GM18520 (cell line): ENCODE data around the gene TIGD3.
"Not testable (repeated sequence)": the region's sequence is repeated elsewhere in the genome, so short reads cannot be mapped to it uniquely, and the experiment has no call there.

Experiments
- ATAC-seq: cut with Tn5 transposase; IDR thresholded peaks from one replicate; pipeline ENCODE4 v1.9.1; 2021; ENCODE audit not compliant: unreplicated experiment

The TIGD3 gene

GRCh38 chr11:65323813-65324212, 30.7 kb upstream of the TIGD3 start:
- ATAC-seq = no peak

DNA sequence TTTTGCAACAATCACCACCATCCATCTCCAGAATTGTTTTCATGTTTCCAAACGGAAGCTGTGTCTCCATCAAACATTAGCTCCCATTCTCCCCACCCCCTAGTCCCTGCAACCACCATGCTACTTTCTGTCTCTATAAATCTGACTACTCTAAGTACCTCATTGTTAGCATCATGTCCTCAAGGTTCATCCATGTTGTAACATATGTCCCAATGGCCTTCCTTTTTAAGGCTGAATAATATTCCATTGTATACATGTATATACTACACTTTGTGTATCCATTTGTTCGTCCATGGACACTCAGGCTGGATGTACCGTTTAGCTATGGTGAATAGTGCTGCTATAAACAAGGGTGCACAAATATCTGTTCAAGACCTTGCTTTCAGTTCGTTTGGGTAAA, 29.1 kb upstream of the TIGD3 start:
- no peak for ATAC-seq

GRCh38 chr11:65327021-65327420, 27.5 kb upstream of the TIGD3 start:
- no peak for ATAC-seq

GRCh38 chr11:65329478-65329877, 25.1 kb upstream of the TIGD3 start:
- no peak for ATAC-seq

DNA sequence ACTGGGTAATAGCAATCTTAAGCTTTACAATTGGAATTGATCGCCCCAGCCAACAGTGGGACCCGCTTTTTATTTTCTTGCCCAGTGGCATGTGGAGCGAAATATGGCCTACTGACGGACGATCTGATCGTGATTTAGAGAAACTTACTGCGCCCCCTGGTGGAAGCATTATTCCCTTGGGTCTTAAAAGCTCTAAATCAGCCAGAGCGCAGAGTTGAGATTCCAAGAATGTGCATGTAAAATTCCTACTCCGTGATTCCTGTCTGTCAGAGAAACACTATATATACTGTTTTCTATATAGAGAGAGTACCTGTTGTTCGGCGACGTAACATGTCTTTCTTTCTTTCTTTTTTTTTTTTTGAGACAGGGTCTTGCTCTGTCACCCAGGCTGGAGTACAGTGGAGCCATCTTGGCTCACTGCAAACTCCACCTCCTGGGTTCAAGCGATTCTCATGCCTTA, 24.6 kb upstream of the TIGD3 start:
- no peak for ATAC-seq

- ATAC-seq = no peak
Measured at GRCh38 chr11:65330544-65330943, 24.0 kb upstream of the TIGD3 start.

- ATAC-seq = not testable (repeated sequence)
Measured at GRCh38 chr11:65332591-65332990, 22.0 kb upstream of the TIGD3 start.

DNA sequence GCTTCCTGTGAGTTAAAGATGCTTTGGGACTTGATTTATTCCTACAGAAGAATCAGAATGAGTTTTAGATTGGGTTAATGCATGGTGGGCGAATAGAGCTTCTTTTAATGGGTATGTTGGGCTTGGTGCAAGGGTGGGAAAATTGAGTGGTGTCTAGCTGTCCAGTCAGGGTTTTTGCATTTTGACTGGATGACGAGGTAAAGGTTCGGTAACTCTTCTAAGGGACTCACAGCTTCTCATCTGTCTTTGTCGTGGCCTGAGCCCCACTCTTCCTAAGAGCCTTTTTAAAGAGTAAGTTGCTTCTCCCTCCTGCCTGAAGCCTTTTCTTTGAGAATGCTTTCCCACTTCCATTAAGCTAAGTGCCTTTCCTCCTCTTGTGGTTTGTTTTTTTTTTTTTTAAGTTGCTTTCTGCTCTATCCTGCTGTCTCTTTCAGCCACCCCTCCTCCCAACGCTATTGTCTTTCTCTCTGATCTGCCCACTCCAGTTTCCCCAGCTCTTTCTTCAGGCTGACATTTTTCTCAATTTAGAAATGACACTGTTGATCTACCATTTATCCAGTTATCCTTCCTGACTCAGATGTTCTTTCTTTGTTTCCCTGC, 19.8 kb upstream of the TIGD3 start:
- ATAC-seq = no peak

DNA sequence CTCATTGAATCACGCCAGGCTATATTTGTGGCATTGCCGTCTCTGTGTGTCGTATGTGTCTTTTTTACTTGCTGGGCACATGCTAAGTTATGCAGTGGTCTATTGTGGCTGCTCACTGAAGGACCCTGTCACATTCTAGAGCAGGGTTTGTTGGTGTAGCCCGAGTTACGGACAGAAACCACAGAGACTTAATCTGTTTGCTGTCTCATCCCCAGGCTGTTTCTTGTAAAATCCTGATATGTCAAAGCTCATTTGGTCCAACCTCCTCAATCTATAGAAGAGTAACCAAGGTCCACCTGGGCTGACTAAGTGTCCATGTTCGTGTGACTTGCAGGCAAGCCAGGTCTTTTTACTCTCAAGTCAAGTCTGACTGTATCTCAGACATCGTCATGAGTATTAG, 15.9 kb upstream of the TIGD3 start:
- ATAC-seq = no peak

GRCh38 chr11:65340226-65340625, 14.3 kb upstream of the TIGD3 start:
- ATAC-seq = no peak

DNA sequence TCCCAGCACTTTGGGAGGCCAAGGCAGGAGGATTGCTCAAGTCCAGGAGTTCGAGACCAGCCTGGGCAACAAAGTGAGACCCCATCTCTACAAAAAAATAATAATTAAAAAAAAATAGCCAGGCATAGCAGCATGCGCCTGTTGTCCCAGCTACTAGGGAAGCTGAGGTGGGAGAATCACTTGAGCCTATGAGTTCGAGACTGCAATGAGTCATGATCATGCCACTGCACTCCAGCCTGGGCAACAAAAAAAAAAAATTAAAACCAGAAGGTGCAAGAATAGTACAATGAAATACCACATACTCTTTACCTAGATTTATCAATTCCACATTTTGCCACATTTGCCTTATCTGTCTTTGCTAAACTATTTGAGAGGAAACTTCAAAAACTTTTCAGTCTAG, 12.7 kb upstream of the TIGD3 start:
- ATAC-seq = no peak

DNA sequence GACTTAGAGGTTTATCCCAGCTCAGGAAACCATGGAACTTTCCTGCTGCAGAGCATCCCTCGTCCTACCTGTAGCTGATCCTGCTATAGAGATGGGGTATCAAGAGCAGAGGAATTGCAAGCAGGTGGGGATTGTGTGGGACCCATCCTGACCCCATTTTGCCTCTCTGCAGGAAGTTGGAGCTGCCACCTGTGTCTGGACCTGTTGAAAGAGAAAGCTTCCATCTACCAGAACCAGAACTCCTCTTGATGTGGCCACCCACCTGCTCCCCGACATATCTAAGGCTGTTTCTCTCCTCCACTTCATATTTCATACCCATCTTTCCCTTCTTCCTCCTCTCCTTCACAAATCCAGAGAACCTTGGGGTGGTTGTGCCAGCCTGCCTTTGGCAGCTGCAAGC, 3.0 kb upstream of the TIGD3 start:
- ATAC-seq = no peak

DNA sequence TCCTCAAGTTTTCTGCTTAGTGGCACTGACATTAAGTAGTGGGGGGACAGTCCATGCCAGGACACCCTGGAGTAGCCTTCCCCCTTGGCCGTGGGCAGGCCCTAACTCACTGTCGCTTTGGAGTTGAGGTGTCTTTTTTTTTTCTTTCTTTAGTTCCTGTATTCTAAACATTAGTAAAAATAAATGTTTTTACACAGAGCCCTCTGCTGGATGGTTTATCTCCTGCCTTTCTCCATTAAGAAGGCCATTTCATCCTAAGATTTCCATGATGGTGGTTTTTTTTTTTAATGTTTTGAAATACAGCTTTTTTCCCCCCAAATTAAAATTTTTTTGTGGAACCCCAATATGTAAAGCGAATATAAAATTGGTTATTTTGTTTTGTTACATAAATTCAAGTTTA, 1.8 kb upstream of the TIGD3 start:
- no peak for ATAC-seq

- no peak for ATAC-seq
Measured at GRCh38 chr11:65353376-65353775, 1.2 kb upstream of the TIGD3 start.

GRCh38 chr11:65353900-65354264, 669 bp upstream of the TIGD3 start:
- ATAC-seq = no peak

DNA sequence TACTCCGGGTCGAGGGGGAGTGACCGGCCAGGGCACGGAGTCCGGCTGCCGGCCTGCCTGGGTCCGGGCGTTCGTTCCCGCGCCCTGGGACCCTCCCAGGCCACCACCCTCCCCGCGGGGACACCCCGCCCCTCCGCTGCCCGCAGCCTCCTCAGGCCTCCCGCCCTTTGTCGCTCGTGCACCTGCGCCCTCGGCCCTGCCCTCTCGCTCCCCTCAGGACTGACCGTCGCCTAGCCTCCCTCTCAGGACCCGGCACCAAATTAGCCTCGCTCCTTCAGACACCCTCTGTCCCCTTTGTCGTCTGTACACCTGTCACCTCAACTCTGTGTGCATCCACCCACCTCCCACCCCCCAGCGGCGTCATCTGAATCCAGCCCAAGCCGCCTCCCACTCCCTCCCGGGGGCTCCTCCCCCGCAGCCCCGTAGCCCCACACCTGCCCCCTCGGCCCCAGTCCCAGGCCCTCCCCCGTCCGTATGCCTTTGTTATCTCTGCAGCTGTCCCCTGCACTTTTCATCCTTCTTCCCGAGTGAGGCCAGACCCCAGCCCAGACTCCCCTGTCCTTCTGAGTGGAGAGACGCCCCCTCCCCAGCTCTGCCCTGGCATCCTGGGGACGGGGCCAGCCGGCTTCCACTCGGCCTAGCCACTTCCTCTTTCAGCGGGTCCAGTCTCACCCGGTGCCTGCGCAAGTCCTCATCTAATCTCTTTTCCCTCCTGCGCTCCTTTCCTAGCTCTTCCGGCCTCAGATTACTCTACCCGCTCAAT, 643 bp downstream of the TIGD3 start:
- peak; percentile 16 for ATAC-seq

DNA sequence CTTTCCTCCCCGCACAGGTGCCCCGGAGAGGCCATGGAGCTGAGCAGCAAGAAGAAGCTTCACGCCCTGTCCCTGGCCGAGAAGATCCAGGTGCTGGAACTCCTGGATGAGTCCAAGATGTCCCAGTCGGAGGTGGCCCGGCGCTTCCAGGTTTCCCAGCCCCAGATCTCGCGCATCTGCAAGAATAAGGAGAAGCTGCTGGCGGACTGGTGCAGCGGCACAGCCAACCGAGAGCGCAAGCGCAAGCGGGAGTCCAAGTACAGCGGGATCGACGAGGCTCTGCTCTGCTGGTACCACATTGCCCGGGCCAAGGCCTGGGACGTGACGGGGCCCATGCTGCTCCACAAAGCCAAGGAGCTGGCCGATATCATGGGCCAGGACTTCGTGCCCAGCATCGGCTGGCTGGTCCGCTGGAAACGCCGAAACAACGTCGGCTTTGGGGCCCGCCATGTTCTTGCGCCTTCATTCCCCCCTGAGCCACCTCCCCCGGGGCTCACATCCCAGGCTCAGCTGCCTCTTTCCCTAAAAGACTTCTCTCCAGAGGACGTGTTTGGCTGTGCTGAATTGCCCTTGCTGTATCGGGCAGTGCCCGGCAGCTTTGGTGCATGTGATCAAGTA, 1.3 kb downstream of the TIGD3 start:
- no peak for ATAC-seq

- no peak for ATAC-seq
Measured at GRCh38 chr11:65356394-65356972, 1.9 kb downstream of the TIGD3 start.

- ATAC-seq = no peak
Measured at GRCh38 chr11:65357856-65358356, 3.4 kb downstream of the TIGD3 start.

- peak; percentile 67 for ATAC-seq
Measured at GRCh38 chr11:65362320-65362931, 7.9 kb downstream of the TIGD3 start.

DNA sequence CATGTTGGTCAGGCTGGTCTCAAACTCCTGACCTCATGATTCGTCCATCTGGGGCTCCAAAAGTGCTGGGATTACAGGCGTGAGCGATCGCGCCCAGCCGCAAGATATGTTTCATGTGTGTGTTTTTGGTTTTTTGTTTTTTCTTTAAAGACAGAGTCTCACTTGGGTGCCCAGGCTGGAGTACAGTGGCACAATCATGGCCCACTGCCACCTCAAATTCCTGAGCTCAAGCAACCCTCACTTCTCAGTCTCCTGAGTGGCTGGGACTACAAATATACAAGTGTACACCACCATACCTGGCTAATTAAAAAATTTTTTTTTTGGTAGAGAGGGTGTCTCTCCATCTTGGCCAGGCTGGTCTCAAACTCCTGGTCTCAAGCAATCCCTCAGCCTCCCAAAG, 8.4 kb downstream of the TIGD3 start:
- ATAC-seq = no peak
